ENCODE data around the gene PRELID3B. TPM values are rescaled to one million over a fixed set of nuclear protein-coding genes. Genes with fewer than 3 reads are reported as not detected.

Gene PRELID3B
- total and polyA plus RNA-seq, 2 of the 13 experiments (the other 11 are each of a cell fraction or from before 2014, with no cell fraction given) = 23.3 to 42.6 TPM

DNA sequence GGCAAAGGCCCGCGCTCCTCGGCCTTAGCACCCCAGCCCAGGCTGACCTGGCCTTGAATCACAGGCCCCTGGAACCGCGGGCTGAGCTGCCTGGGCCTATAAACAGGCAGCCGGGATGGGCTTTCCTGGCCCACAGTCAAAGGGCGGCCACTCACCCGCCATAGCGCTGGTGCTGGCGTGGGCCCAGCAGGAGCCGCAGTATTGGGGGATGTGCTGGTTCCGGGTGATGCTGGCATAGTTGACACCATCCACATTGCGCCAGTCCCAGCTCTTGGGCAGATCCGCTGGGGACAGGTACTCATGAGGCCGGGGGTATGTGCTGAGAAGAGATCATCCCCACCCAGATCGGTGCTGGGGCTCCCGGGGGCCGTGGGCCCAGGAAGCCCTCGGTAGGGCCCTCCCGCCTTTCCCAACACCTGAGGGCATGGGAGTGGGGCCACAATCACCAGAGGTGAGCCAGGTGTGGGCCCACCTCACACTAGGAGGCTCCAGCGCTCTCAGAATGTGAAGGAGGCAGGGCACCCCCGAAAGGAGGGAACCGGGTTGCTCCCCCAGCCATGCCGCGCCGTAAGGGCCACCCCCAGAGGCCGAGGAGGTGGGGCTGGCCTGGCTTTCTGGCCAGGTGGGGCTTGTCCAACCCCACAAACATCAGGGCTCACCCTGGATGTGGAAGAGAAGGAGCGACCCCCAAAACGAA, 36.3 kb downstream of the PRELID3B start (continued):
- TF ChIP-seq, protein P1, sequence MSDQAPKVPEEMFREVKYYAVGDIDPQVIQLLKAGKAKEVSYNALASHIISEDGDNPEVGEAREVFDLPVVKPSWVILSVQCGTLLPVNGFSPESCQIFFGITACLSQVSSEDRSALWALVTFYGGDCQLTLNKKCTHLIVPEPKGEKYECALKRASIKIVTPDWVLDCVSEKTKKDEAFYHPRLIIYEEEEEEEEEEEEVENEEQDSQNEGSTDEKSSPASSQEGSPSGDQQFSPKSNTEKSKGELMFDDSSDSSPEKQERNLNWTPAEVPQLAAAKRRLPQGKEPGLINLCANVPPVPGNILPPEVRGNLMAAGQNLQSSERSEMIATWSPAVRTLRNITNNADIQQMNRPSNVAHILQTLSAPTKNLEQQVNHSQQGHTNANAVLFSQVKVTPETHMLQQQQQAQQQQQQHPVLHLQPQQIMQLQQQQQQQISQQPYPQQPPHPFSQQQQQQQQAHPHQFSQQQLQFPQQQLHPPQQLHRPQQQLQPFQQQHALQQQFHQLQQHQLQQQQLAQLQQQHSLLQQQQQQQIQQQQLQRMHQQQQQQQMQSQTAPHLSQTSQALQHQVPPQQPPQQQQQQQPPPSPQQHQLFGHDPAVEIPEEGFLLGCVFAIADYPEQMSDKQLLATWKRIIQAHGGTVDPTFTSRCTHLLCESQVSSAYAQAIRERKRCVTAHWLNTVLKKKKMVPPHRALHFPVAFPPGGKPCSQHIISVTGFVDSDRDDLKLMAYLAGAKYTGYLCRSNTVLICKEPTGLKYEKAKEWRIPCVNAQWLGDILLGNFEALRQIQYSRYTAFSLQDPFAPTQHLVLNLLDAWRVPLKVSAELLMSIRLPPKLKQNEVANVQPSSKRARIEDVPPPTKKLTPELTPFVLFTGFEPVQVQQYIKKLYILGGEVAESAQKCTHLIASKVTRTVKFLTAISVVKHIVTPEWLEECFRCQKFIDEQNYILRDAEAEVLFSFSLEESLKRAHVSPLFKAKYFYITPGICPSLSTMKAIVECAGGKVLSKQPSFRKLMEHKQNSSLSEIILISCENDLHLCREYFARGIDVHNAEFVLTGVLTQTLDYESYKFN (CRISPR knock-in tag; conservative IDR thresholded peaks at IDR 0.05) = 0 out of 2 replicates have a peak, but pooled peaks have one; percentile 36
- TF ChIP-seq ZNF816 (CRISPR knock-in tag; IDR thresholded peaks at IDR 0.05; ENCODE audit: borderline replicate concordance) (no peak), ZNF20 (CRISPR knock-in tag; IDR thresholded peaks at IDR 0.05) (no peak), ZSCAN20 (CRISPR knock-in tag; IDR thresholded peaks at IDR 0.05; ENCODE audit: borderline replicate concordance) (no peak), NFKB2 (CRISPR knock-in tag; IDR thresholded peaks at IDR 0.05; ENCODE audit: borderline replicate concordance) (no peak), KDM6A (CRISPR knock-in tag; IDR thresholded peaks at IDR 0.05; ENCODE audit: low read depth) (no peak), CHD2 (IDR thresholded peaks at IDR 0.05; ENCODE audit: low read depth, low read length) (no peak), CAMTA2 (CRISPR knock-in tag; IDR thresholded peaks at IDR 0.05; ENCODE audit: borderline replicate concordance) (no peak), KLF15 (CRISPR knock-in tag; IDR thresholded peaks at IDR 0.05; ENCODE audit: borderline replicate concordance) (no peak), IKZF4 (CRISPR knock-in tag; IDR thresholded peaks at IDR 0.05; ENCODE audit: borderline replicate concordance, low read depth, not compliant biosample characterization) (no peak), MIXL1 (CRISPR knock-in tag; IDR thresholded peaks at IDR 0.05) (0 out of 2 replicates have a peak, but pooled peaks have one; percentile 19), TAF1 (CRISPR knock-in tag; IDR thresholded peaks at IDR 0.05) (no peak; the same call in 1 of the 2 replicates), JDP2 (CRISPR knock-in tag; IDR thresholded peaks at IDR 0.05; ENCODE audit: borderline replicate concordance) (no peak), ADNP (CRISPR knock-in tag; IDR thresholded peaks at IDR 0.05) (no peak), HES4 (CRISPR knock-in tag; IDR thresholded peaks at IDR 0.05; ENCODE audit: borderline replicate concordance) (no peak; the same call in 1 of the 2 replicates), ZNF230 (CRISPR knock-in tag; IDR thresholded peaks at IDR 0.05) (0 out of 2 replicates have a peak, but pooled peaks have one; percentile 48), ZNF652 (CRISPR knock-in tag; IDR thresholded peaks at IDR 0.05; ENCODE audit: borderline replicate concordance, low read depth) (no peak), RBFOX2 (IDR thresholded peaks at IDR 0.05; ENCODE audit: low read depth, low read length) (no peak), ZC3H4 (CRISPR knock-in tag; IDR thresholded peaks at IDR 0.05; ENCODE audit: borderline replicate concordance) (no peak)
- TF ChIP-seq, protein P2, sequence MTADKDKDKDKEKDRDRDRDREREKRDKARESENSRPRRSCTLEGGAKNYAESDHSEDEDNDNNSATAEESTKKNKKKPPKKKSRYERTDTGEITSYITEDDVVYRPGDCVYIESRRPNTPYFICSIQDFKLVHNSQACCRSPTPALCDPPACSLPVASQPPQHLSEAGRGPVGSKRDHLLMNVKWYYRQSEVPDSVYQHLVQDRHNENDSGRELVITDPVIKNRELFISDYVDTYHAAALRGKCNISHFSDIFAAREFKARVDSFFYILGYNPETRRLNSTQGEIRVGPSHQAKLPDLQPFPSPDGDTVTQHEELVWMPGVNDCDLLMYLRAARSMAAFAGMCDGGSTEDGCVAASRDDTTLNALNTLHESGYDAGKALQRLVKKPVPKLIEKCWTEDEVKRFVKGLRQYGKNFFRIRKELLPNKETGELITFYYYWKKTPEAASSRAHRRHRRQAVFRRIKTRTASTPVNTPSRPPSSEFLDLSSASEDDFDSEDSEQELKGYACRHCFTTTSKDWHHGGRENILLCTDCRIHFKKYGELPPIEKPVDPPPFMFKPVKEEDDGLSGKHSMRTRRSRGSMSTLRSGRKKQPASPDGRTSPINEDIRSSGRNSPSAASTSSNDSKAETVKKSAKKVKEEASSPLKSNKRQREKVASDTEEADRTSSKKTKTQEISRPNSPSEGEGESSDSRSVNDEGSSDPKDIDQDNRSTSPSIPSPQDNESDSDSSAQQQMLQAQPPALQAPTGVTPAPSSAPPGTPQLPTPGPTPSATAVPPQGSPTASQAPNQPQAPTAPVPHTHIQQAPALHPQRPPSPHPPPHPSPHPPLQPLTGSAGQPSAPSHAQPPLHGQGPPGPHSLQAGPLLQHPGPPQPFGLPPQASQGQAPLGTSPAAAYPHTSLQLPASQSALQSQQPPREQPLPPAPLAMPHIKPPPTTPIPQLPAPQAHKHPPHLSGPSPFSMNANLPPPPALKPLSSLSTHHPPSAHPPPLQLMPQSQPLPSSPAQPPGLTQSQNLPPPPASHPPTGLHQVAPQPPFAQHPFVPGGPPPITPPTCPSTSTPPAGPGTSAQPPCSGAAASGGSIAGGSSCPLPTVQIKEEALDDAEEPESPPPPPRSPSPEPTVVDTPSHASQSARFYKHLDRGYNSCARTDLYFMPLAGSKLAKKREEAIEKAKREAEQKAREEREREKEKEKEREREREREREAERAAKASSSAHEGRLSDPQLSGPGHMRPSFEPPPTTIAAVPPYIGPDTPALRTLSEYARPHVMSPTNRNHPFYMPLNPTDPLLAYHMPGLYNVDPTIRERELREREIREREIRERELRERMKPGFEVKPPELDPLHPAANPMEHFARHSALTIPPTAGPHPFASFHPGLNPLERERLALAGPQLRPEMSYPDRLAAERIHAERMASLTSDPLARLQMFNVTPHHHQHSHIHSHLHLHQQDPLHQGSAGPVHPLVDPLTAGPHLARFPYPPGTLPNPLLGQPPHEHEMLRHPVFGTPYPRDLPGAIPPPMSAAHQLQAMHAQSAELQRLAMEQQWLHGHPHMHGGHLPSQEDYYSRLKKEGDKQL (CRISPR knock-in tag; IDR thresholded peaks at IDR 0.05; ENCODE audit: low read depth) = no peak

All from HepG2 (cell line).